ENCODE measurements around the gene ENTPD5. TPM values are rescaled to one million over a fixed set of nuclear protein-coding genes. Genes with fewer than 3 reads are reported as not detected.
"Not testable (repeated sequence)": the region's sequence is repeated elsewhere in the genome, so short reads cannot be mapped to it uniquely, and the experiment has no call there.

The ENTPD5 gene
- total and polyA plus RNA-seq, 7 donors: 4.6 to 11.5 (median 8.9) TPM

- Histone ChIP-seq H3K9me3 (no peaks in the 10 kb centered on the region), H3K36me3 (ENCODE audit: insufficient read depth in 1 of 2, low read depth in 1 of 2) (peaks cover 6 to 41% of the 10 kb centered on the region in 2 donors), H3K4me3 (no peak overlapping the region), H3K27ac (no peak overlapping the region), H3K27me3 (ENCODE audit: insufficient read depth in 3 of 3, low read length in 2 of 3) (no peaks in the 10 kb centered on the region), H3K4me1 (no peaks in the 10 kb centered on the region)
- DNase-seq (no peak), ATAC-seq (no peak)
- intact Hi-C loops (cut with DNase I): no loop called here
- TF ChIP-seq, protein P1, sequence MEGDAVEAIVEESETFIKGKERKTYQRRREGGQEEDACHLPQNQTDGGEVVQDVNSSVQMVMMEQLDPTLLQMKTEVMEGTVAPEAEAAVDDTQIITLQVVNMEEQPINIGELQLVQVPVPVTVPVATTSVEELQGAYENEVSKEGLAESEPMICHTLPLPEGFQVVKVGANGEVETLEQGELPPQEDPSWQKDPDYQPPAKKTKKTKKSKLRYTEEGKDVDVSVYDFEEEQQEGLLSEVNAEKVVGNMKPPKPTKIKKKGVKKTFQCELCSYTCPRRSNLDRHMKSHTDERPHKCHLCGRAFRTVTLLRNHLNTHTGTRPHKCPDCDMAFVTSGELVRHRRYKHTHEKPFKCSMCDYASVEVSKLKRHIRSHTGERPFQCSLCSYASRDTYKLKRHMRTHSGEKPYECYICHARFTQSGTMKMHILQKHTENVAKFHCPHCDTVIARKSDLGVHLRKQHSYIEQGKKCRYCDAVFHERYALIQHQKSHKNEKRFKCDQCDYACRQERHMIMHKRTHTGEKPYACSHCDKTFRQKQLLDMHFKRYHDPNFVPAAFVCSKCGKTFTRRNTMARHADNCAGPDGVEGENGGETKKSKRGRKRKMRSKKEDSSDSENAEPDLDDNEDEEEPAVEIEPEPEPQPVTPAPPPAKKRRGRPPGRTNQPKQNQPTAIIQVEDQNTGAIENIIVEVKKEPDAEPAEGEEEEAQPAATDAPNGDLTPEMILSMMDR (IDR thresholded peaks at IDR 0.05): no peak
- 67 to 70% (median 69%) methylated on average over 4 of the region's 4 CpGs for WGBS, 3 donors
These were observed 28.0 kb downstream of the ENTPD5 start for GRCh38 chr14:73991092-73991491.

DNA sequence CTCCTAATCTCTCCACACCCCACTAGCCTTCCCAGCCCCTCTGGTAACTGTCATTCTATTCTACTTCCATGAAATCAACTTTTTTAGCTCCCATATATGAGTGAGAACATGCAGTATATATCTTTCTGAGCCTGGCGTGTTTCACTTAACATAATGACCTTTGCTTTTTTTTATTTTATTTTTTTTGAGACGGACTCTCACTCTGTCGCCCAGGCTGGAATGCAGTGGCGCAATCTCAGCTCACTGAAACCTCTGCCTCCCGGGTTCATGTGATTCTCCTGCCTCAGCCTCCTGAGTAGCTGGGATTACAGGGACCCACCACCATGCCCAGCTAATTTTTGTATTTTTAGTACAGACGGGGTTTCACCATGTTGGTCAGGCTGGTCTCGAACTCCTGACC, 30.4 kb downstream of the ENTPD5 start:
- H3K4me3 ChIP-seq; H3K4me1 ChIP-seq; intact Hi-C loops (cut with DNase I); ATAC-seq; H3K27ac ChIP-seq; H3K9me3 ChIP-seq; H3K27me3 ChIP-seq (ENCODE audit: insufficient read depth in 3 of 3, low read length in 2 of 3); DNase-seq: not testable (repeated sequence)
- WGBS, 3 donors: 89 to 95% (median 93%) methylated on average over 5 of the region's 7 CpGs
- H3K36me3 ChIP-seq (ENCODE audit: insufficient read depth in 1 of 2, low read depth in 1 of 2): peaks cover 6 to 51% of the 10 kb centered on the region in 2 donors

DNA sequence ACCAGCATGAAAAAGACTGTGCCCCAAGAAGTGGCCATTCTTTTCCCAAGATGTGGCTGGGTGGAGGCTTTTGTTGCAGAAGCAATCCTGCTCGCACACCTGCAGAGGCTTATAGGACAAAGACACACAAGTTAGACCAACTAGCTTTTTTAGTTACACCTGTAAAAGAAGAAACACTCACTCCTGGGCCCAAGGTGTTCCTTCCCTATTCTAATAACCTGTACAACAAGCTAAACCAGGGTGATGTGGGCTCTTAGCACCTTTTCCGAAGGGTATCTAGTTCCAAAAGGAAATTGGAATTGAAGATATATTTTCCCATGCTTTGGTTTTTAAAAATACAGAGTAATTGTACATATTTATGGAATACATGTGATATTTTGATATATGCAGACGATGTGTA, 31.0 kb downstream of the ENTPD5 start:
- no peak overlapping the region for H3K27ac ChIP-seq
- H3K9me3 ChIP-seq: no peaks in the 10 kb centered on the region
- ATAC-seq: no peak
- DNase-seq: no peak
- no peak overlapping the region for H3K4me3 ChIP-seq
- no peaks in the 10 kb centered on the region for H3K4me1 ChIP-seq
- no peaks in the 10 kb centered on the region for H3K27me3 ChIP-seq (ENCODE audit: insufficient read depth in 3 of 3, low read length in 2 of 3)
- H3K36me3 ChIP-seq (ENCODE audit: insufficient read depth in 1 of 2, low read depth in 1 of 2): peaks cover 6 to 54% of the 10 kb centered on the region in 2 donors
- TF ChIP-seq, protein P1 (IDR thresholded peaks at IDR 0.05): no peak
- WGBS, 3 donors: 92 to 97% (median 96%) methylated on average over 3 of the region's 3 CpGs
- intact Hi-C loops (cut with DNase I): no loop called here

- intact Hi-C loops (cut with DNase I): no loop called here
- TF ChIP-seq, protein P1 (IDR thresholded peaks at IDR 0.05): no peak
- H3K27ac ChIP-seq: no peak overlapping the region
- H3K9me3 ChIP-seq: no peaks in the 10 kb centered on the region
- H3K36me3 ChIP-seq (ENCODE audit: insufficient read depth in 1 of 2, low read depth in 1 of 2): peaks cover 0 to 68% of the 10 kb centered on the region in 2 donors
- ATAC-seq (no peak), DNase-seq (no peak)
- peaks cover 6% of the 10 kb centered on the region for H3K4me1 ChIP-seq
- no peak overlapping the region for H3K4me3 ChIP-seq
- 62 to 64% (median 62%) methylated on average over 4 of the region's 4 CpGs for WGBS, 3 donors
- no peaks in the 10 kb centered on the region for H3K27me3 ChIP-seq (ENCODE audit: insufficient read depth in 3 of 3, low read length in 2 of 3)
These were observed 41.2 kb downstream of the ENTPD5 start for GRCh38 chr14:73977896-73978295.

- TF ChIP-seq, protein P1 (IDR thresholded peaks at IDR 0.05): no peak
- H3K4me1 ChIP-seq: peaks cover 6% of the 10 kb centered on the region
- ATAC-seq (no peak), DNase-seq (no peak)
- H3K27ac ChIP-seq: no peak overlapping the region
- H3K4me3 ChIP-seq: no peak overlapping the region
- WGBS, 3 donors: 82 to 94% (median 85%) methylated on average over 6 of the region's 6 CpGs
- H3K27me3 ChIP-seq (ENCODE audit: insufficient read depth in 3 of 3, low read length in 2 of 3): no peaks in the 10 kb centered on the region
- H3K36me3 ChIP-seq (ENCODE audit: insufficient read depth in 1 of 2, low read depth in 1 of 2): peaks cover 0 to 67% of the 10 kb centered on the region in 2 donors
- intact Hi-C loops (cut with DNase I): no loop called here
- H3K9me3 ChIP-seq: no peaks in the 10 kb centered on the region
These were observed 43.0 kb downstream of the ENTPD5 start for GRCh38 chr14:73976125-73976524.

All from psoas muscle (tissue), 8 donors.